Smooth muscle cell (in vitro differentiated cells): ENCODE measurements around the gene SEC24C. TPM values are rescaled to one million over a fixed set of nuclear protein-coding genes. Genes with fewer than 3 reads are reported as not detected.
A peak's percentile ranks its signal among the peaks of the same experiment; 100 is the strongest.

Experiments
- DNase-seq: peaks from one replicate; lab custom pipeline; 2025; ENCODE audit not compliant: unreplicated experiment; lab: John Stamatoyannopoulos, UW
- H2AFZ ChIP-seq: fragments of 200-600 bp; sonication (generic); 2 replicates; pipeline ENCODE4 v1.6.0; 2016; ENCODE audit warnings: antibody characterized with exemption, low read depth, mild to moderate bottlenecking
- H3F3A ChIP-seq: fragments of 200-600 bp; sonication (generic); 2 replicates; pipeline ENCODE4 v1.6.0; 2017; ENCODE audit warnings: antibody characterized with exemption, low read depth
- H3K27ac ChIP-seq: fragments of 200-600 bp; sonication (generic); 2 replicates; pipeline ENCODE4 v1.5.1; 2016; ENCODE audit warnings: low read depth, mild to moderate bottlenecking
- H3K27me3 ChIP-seq: fragments of 200-600 bp; sonication (generic); 2 replicates; pipeline ENCODE4 v1.6.1; 2016; ENCODE audit warnings: low read depth, mild to moderate bottlenecking
- H3K36me3 ChIP-seq: fragments of 200-600 bp; sonication (generic); 2 replicates; pipeline ENCODE4 v1.5.1; 2016; ENCODE audit warnings: low read depth
- H3K4me1 ChIP-seq: fragments of 200-600 bp; sonication (generic); 2 replicates; pipeline ENCODE4 v1.5.1; 2016; ENCODE audit warnings: low read depth
- H3K4me2 ChIP-seq: fragments of 200-600 bp; sonication (generic); 2 replicates; pipeline ENCODE4 v1.6.0; 2016; ENCODE audit warnings: mild to moderate bottlenecking
- H3K4me3 ChIP-seq: fragments of 200-600 bp; sonication (generic); 2 replicates; pipeline ENCODE4 v1.5.1; 2016; ENCODE audit warnings: mild to moderate bottlenecking
- H3K79me2 ChIP-seq: fragments of 200-600 bp; sonication (generic); 2 replicates; pipeline ENCODE4 v1.6.0; 2016; ENCODE audit warnings: low read depth, mild to moderate bottlenecking
- H3K9ac ChIP-seq: fragments of 200-600 bp; sonication (generic); 2 replicates; pipeline ENCODE4 v1.6.0; 2016; ENCODE audit warnings: low read depth
- H3K9me3 ChIP-seq: fragments of 200-600 bp; sonication (generic); replicated peaks from 2 replicates; pipeline ENCODE4 v1.5.1; 2016; ENCODE audit warnings: low read depth
- H4K20me1 ChIP-seq: fragments of 200-600 bp; sonication (generic); 2 replicates; pipeline ENCODE4 v1.6.0; 2016; ENCODE audit warnings: low read depth
- CTCF ChIP-seq: fragments of 200-600 bp; sonication (generic); IDR thresholded peaks from 2 replicates; pipeline ENCODE4 v1.5.1; 2017; ENCODE audit warnings: borderline replicate concordance, mild to moderate bottlenecking, antibody characterized with exemption; ENCODE audit not compliant: insufficient read depth, poor library complexity, severe bottlenecking
- WGBS: methylation state at CpG from one replicate; pipeline ENCODE4 v1.1.7; 2016; ENCODE audit warnings: low lambda C conversion rate; 5-methylcytosine and 5-hydroxymethylcytosine counted together
- polyA plus RNA-seq: library from polyadenylated mRNA; unstranded; fragments of >200 nt; fragmentation: Nextera tagmentation; extraction: Ambion mirVana; gene quantifications from 2 replicates; pipeline ENCODE4 v1.2.1, GENCODE V29; 2016
- total RNA-seq: library from RNA; depleted of rRNA; stranded (reverse); fragments of >200 nt; gene quantifications from 2 replicates; pipeline ENCODE4 v1.2.3, GENCODE V29; 2014

Gene SEC24C
- total and polyA plus RNA-seq, 2 experiments from 2014 or later = 41.5 to 54.7 TPM

- Histone ChIP-seq H3K4me3 (peak overlapping the region; percentile 99), H3K79me2 (peaks cover 18% of the 10 kb centered on the region), H3K27me3 (no peaks in the 10 kb centered on the region), H3K9me3 (no peaks in the 10 kb centered on the region), H3K4me1 (peaks cover 13% of the 10 kb centered on the region), H4K20me1 (peaks cover 4% of the 10 kb centered on the region), H3F3A (peaks cover under 1% of the 10 kb centered on the region), H2AFZ (no peak overlapping the region), H3K27ac (no peak overlapping the region), H3K9ac (no peak overlapping the region), H3K36me3 (no peaks in the 10 kb centered on the region), H3K4me2 (peak overlapping the region; percentile 94)
- DNase-seq = no peak
- WGBS = 84% methylated on average over 7 of the region's 7 CpGs
- TF ChIP-seq CTCF = no peak
These were observed 66.2 kb downstream of the SEC24C start for GRCh38 chr10:73810358-73810734.

GRCh38 chr10:73810735-73811465 is 66.7 kb downstream of the SEC24C start:
- TF ChIP-seq CTCF = no peak
- Histone ChIP-seq H3K27me3 (no peaks in the 10 kb centered on the region), H3K36me3 (no peaks in the 10 kb centered on the region), H3K27ac (peak overlapping the region; percentile 83), H3K4me3 (peak overlapping the region; percentile 99), H4K20me1 (peaks cover 4% of the 10 kb centered on the region), H2AFZ (peak overlapping the region; percentile 95), H3K9ac (peak overlapping the region; percentile 97), H3K4me1 (peaks cover 17% of the 10 kb centered on the region), H3F3A (peaks cover 6% of the 10 kb centered on the region), H3K4me2 (peak overlapping the region; percentile 94), H3K79me2 (peaks cover 18% of the 10 kb centered on the region), H3K9me3 (no peaks in the 10 kb centered on the region)
- under 1% methylated on average over 38 of the region's 63 CpGs for WGBS
- no peak for DNase-seq

GRCh38 chr10:73812657-73813056 is 68.5 kb downstream of the SEC24C start:
- H3F3A ChIP-seq = peaks cover 9% of the 10 kb centered on the region
- no peak overlapping the region for H3K9ac ChIP-seq
- peaks cover 17% of the 10 kb centered on the region for H3K4me1 ChIP-seq
- no peaks in the 10 kb centered on the region for H3K9me3 ChIP-seq
- TF ChIP-seq CTCF = no peak
- H3K27me3 ChIP-seq = no peaks in the 10 kb centered on the region
- no peak overlapping the region for H3K4me2 ChIP-seq
- no peak for DNase-seq
- H4K20me1 ChIP-seq = no peaks in the 10 kb centered on the region
- H3K79me2 ChIP-seq = peaks cover 18% of the 10 kb centered on the region
- no peak overlapping the region for H3K4me3 ChIP-seq
- H3K27ac ChIP-seq = no peak overlapping the region
- 90% methylated on average over 4 of the region's 4 CpGs for WGBS
- no peaks in the 10 kb centered on the region for H3K36me3 ChIP-seq
- no peak overlapping the region for H2AFZ ChIP-seq

- no peak for DNase-seq
- WGBS = 94% methylated on average over 7 of the region's 7 CpGs
- H3K27ac ChIP-seq = no peak overlapping the region
- no peak for TF ChIP-seq CTCF
- no peaks in the 10 kb centered on the region for H3K27me3 ChIP-seq
- H3K4me3 ChIP-seq = no peak overlapping the region
- no peak overlapping the region for H2AFZ ChIP-seq
- H3K4me2 ChIP-seq = no peak overlapping the region
- H3K36me3 ChIP-seq = no peaks in the 10 kb centered on the region
- H3K9me3 ChIP-seq = no peaks in the 10 kb centered on the region
- no peaks in the 10 kb centered on the region for H4K20me1 ChIP-seq
- H3F3A ChIP-seq = peaks cover 9% of the 10 kb centered on the region
- H3K9ac ChIP-seq = no peak overlapping the region
- H3K4me1 ChIP-seq = peaks cover 17% of the 10 kb centered on the region
- H3K79me2 ChIP-seq = peaks cover 18% of the 10 kb centered on the region
These were observed 69.2 kb downstream of the SEC24C start for GRCh38 chr10:73813333-73813732.
